ENCODE data around the gene TRPM3. TPM values are rescaled to one million over a fixed set of nuclear protein-coding genes. Genes with fewer than 3 reads are reported as not detected.

Gene TRPM3
- total RNA-seq, 4 donors from 2014 or later, result 2.4 to 11.1 (median 5.6) TPM

DNA sequence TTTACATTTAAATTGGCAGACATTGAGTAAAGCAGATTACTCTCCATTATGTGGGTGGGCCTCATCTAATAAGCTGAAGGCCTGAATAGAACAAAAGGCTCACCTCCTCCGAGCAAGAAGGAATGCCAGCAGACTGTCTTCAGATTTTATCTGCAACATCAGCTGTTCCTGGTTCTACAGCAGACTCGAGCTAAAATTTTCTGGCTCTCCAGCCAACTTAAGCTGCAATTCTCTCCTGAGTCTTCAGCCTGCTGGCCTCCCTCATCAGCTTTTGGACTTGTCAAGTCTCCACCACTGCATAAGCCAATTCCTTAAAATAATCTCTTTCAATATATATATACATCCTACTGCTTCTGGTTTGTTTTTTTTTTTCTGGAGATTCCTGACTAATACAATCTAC, 12.5 kb downstream of the TRPM3 start:
- intact Hi-C loops (cut with DNase I), result no loop called here
- no peaks in the 10 kb centered on the region for H3K9me3 ChIP-seq
- H3K27ac ChIP-seq, result no peak overlapping the region
- H3K27me3 ChIP-seq, result no peaks in the 10 kb centered on the region
- H3K4me1 ChIP-seq, result no peaks in the 10 kb centered on the region
- no peak overlapping the region for H3K4me3 ChIP-seq (replicated peaks in 1 of 3)
- no peak for DNase-seq
- TF ChIP-seq POLR2A (IDR thresholded peaks at IDR 0.05), result no peak
- TF ChIP-seq, protein P1, sequence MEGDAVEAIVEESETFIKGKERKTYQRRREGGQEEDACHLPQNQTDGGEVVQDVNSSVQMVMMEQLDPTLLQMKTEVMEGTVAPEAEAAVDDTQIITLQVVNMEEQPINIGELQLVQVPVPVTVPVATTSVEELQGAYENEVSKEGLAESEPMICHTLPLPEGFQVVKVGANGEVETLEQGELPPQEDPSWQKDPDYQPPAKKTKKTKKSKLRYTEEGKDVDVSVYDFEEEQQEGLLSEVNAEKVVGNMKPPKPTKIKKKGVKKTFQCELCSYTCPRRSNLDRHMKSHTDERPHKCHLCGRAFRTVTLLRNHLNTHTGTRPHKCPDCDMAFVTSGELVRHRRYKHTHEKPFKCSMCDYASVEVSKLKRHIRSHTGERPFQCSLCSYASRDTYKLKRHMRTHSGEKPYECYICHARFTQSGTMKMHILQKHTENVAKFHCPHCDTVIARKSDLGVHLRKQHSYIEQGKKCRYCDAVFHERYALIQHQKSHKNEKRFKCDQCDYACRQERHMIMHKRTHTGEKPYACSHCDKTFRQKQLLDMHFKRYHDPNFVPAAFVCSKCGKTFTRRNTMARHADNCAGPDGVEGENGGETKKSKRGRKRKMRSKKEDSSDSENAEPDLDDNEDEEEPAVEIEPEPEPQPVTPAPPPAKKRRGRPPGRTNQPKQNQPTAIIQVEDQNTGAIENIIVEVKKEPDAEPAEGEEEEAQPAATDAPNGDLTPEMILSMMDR (IDR thresholded peaks at IDR 0.05), result no peak
- WGBS, 2 donors, result 52 to 60% methylated on average over 2 of the region's 2 CpGs
- no peaks in the 10 kb centered on the region for H3K36me3 ChIP-seq

DNA sequence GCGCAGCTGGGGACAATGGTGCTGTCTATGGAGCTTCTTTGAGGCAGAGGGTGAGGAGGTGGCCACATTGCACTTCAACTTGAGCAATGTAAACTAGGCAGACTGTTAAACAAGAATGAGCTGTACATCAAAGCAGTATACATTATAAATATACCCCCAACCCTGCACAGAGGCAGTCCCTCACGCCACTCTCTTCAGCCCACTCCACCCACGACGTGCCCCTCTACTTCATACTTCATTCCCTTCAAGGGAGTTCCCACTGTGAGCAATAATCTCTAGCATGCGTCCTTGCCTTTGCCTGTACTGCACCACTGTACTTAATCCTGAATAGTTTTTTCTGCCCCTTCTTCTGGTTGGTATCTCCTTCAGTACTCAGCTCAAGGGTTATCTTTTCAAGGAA, 14.4 kb downstream of the TRPM3 start:
- 63 to 80% methylated on average over 5 of the region's 5 CpGs for WGBS, 2 donors
- DNase-seq, result no peak
- Histone ChIP-seq H3K27ac (no peak overlapping the region), H3K4me3 (replicated peaks in 1 of 3) (no peak overlapping the region), H3K36me3 (no peaks in the 10 kb centered on the region), H3K27me3 (no peaks in the 10 kb centered on the region), H3K4me1 (no peaks in the 10 kb centered on the region), H3K9me3 (no peaks in the 10 kb centered on the region)
- intact Hi-C loops (cut with DNase I), result no loop called here
- TF ChIP-seq POLR2A (IDR thresholded peaks at IDR 0.05), result no peak
- TF ChIP-seq, protein P1 (IDR thresholded peaks at IDR 0.05), result no peak

DNA sequence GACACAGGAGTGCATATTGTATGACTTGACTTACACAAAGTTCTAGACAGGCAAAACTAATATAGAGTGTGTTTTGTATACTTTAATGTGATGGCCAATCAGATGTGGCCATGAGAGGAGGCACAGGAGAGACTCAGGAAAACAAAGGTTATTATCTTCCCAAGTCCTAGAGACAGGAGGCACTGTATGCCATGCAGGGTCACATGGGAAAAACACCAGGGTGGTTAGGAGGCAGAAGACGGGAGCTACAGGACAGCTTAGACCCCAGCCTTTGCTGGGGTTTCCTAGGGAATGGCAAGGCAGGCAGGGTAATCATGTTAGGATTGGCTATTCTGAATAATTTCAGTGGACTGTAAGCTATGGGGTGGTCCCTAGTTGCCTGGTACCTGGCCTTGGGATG, 16.2 kb downstream of the TRPM3 start:
- WGBS, 2 donors, result 88 to 96% methylated on average over 1 of the region's 1 CpG
- no peaks in the 10 kb centered on the region for H3K36me3 ChIP-seq
- DNase-seq, result no peak
- no peak overlapping the region for H3K4me3 ChIP-seq (replicated peaks in 1 of 3)
- TF ChIP-seq, protein P1 (IDR thresholded peaks at IDR 0.05), result no peak
- TF ChIP-seq POLR2A (IDR thresholded peaks at IDR 0.05), result no peak
- H3K27ac ChIP-seq, result no peak overlapping the region
- H3K9me3 ChIP-seq, result no peaks in the 10 kb centered on the region
- H3K27me3 ChIP-seq, result no peaks in the 10 kb centered on the region
- intact Hi-C loops (cut with DNase I), result no loop called here
- H3K4me1 ChIP-seq, result no peaks in the 10 kb centered on the region

DNA sequence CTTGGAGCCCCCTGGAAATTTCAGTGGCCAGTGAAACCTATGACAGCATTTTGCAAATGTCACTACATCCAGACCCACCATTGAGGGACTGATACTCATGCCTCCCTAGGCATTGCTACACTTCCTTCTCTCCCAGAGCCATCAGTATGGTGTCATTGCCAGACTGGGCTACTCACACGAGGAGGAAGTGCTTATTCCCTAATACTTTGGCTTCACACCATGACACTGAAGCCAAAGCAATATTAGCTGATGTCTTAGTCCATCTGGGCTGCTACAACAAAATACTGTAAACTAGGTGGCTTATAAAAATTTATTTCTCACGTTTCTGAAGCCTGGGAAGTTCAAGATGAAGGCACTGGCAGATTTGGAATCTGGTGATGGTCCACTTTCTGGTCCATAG, 22.6 kb downstream of the TRPM3 start:
- TF ChIP-seq, protein P1 (IDR thresholded peaks at IDR 0.05), result no peak
- TF ChIP-seq POLR2A (IDR thresholded peaks at IDR 0.05), result no peak
- H3K4me1 ChIP-seq, result no peaks in the 10 kb centered on the region
- DNase-seq, result no peak
- H3K9me3 ChIP-seq, result no peaks in the 10 kb centered on the region
- H3K36me3 ChIP-seq, result no peaks in the 10 kb centered on the region
- WGBS, 2 donors, result 60 to 81% methylated on average over 2 of the region's 2 CpGs
- no peaks in the 10 kb centered on the region for H3K27me3 ChIP-seq
- intact Hi-C loops (cut with DNase I), result no loop called here
- H3K4me3 ChIP-seq (replicated peaks in 1 of 3), result no peak overlapping the region
- no peak overlapping the region for H3K27ac ChIP-seq

DNA sequence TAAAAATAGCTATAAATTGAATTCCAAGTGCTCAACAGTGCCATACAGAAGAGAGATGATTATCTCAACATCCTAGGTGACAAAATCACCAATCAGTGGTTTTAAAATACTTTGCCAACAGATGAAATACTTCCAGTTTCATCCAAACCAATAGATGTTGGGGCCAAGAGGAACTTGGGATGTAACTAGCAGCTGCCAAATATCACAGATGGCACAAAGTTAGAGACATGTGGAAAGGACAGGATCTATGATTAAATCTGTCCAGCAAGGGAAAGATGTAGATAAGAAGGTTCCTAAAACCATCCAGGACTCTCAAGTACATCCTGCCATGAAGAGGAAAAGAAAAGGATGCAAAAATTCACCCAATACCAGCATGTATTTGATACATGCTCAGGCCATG, 23.8 kb downstream of the TRPM3 start:
- no peak overlapping the region for H3K27ac ChIP-seq
- H3K4me3 ChIP-seq (replicated peaks in 1 of 3), result no peak overlapping the region
- H3K36me3 ChIP-seq, result no peaks in the 10 kb centered on the region
- intact Hi-C loops (cut with DNase I), result no loop called here
- H3K27me3 ChIP-seq, result no peaks in the 10 kb centered on the region
- no peak for TF ChIP-seq POLR2A (IDR thresholded peaks at IDR 0.05)
- TF ChIP-seq, protein P1 (IDR thresholded peaks at IDR 0.05), result no peak
- H3K9me3 ChIP-seq, result no peaks in the 10 kb centered on the region
- no peaks in the 10 kb centered on the region for H3K4me1 ChIP-seq
- DNase-seq, result no peak
